ENCODE results near the gene GOLIM4. TPM values are rescaled to one million over a fixed set of nuclear protein-coding genes. Genes with fewer than 3 reads are reported as not detected.
"Not testable (repeated sequence)": the region's sequence is repeated elsewhere in the genome, so short reads cannot be mapped to it uniquely, and the experiment has no call there.

The GOLIM4 gene
- polyA plus RNA-seq, 6 donors from 2014 or later = 0.32 to 3.3 (median 1.9) TPM

- Mint-ChIP-seq H3K27me3 (no peaks in the 10 kb centered on the region), H3K9me3 (no peaks in the 10 kb centered on the region), H3K36me3 (peaks cover 0 to 8% of the 10 kb centered on the region in 2 donors), H3K4me3 (no peak overlapping the region), H3K4me1 (no peaks in the 10 kb centered on the region), H3K27ac (no peak overlapping the region)
- DNase-seq = no peak
- no peak for ATAC-seq (ENCODE audit: low read depth in 2 of 2)
Observed at GRCh38 chr3:168044049-168044448, 51.7 kb downstream of the GOLIM4 start.

GRCh38 chr3:168040607-168041208, 55.0 kb downstream of the GOLIM4 start:
- ATAC-seq (ENCODE audit: low read depth in 2 of 2) = peak in 1 of 2 donors; percentile 28
- Mint-ChIP-seq H3K4me1 (no peaks in the 10 kb centered on the region), H3K9me3 (no peaks in the 10 kb centered on the region), H3K36me3 (peaks cover 0 to 12% of the 10 kb centered on the region in 2 donors), H3K27ac (no peak overlapping the region), H3K27me3 (no peaks in the 10 kb centered on the region), H3K4me3 (no peak overlapping the region)
- no peak for DNase-seq

- Mint-ChIP-seq H3K36me3 (peaks cover 8 to 20% of the 10 kb centered on the region in 2 donors), H3K27me3 (no peaks in the 10 kb centered on the region), H3K27ac (no peak overlapping the region), H3K4me3 (no peak overlapping the region), H3K4me1 (no peaks in the 10 kb centered on the region), H3K9me3 (peaks cover 0 to 3% (median 0%) of the 10 kb centered on the region in 7 donors)
- DNase-seq (no peak), ATAC-seq (ENCODE audit: low read depth in 2 of 2) (no peak)
Observed at GRCh38 chr3:168037020-168037419, 58.7 kb downstream of the GOLIM4 start.

GRCh38 chr3:168036619-168037018, 59.1 kb downstream of the GOLIM4 start:
- Mint-ChIP-seq H3K27ac (peak overlapping the region in 1 of 6 donors; percentile 57), H3K27me3 (no peaks in the 10 kb centered on the region), H3K36me3 (peaks cover 8 to 20% of the 10 kb centered on the region in 2 donors), H3K9me3 (peaks cover 0 to 3% (median 0%) of the 10 kb centered on the region in 7 donors), H3K4me1 (no peaks in the 10 kb centered on the region), H3K4me3 (no peak overlapping the region)
- no peak for DNase-seq
- no peak for ATAC-seq (ENCODE audit: low read depth in 2 of 2)

- DNase-seq = no peak
- H3K27me3 Mint-ChIP-seq = no peaks in the 10 kb centered on the region
- ATAC-seq (ENCODE audit: low read depth in 2 of 2) = no peak
- H3K4me1 Mint-ChIP-seq = no peaks in the 10 kb centered on the region
- H3K4me3 Mint-ChIP-seq = no peak overlapping the region
- peaks cover 0 to 3% (median 0%) of the 10 kb centered on the region in 7 donors for H3K9me3 Mint-ChIP-seq
- H3K36me3 Mint-ChIP-seq = peaks cover 17 to 31% of the 10 kb centered on the region in 2 donors
- H3K27ac Mint-ChIP-seq = no peak overlapping the region
Observed at GRCh38 chr3:168034152-168034928, 61.4 kb downstream of the GOLIM4 start.

- Mint-ChIP-seq H3K27me3 (no peaks in the 10 kb centered on the region), H3K36me3 (peaks cover 25 to 32% of the 10 kb centered on the region in 2 donors), H3K27ac (no peak overlapping the region), H3K9me3 (peaks cover 0 to 3% (median 0%) of the 10 kb centered on the region in 7 donors), H3K4me3 (no peak overlapping the region), H3K4me1 (no peaks in the 10 kb centered on the region)
- DNase-seq (no peak), ATAC-seq (ENCODE audit: low read depth in 2 of 2) (no peak)
Observed at GRCh38 chr3:168030577-168030976, 65.1 kb downstream of the GOLIM4 start.

- Mint-ChIP-seq H3K4me1 (no peaks in the 10 kb centered on the region), H3K27ac (no peak overlapping the region), H3K9me3 (no peaks in the 10 kb centered on the region), H3K4me3 (no peak overlapping the region), H3K36me3 (peaks cover 30 to 31% of the 10 kb centered on the region in 2 donors), H3K27me3 (no peaks in the 10 kb centered on the region)
- DNase-seq (no peak), ATAC-seq (ENCODE audit: low read depth in 2 of 2) (no peak)
Observed at GRCh38 chr3:168029705-168030104, 66.0 kb downstream of the GOLIM4 start.

GRCh38 chr3:168028086-168028485, 67.6 kb downstream of the GOLIM4 start:
- no peaks in the 10 kb centered on the region for H3K9me3 Mint-ChIP-seq
- H3K36me3 Mint-ChIP-seq = peaks cover 33 to 39% of the 10 kb centered on the region in 2 donors
- DNase-seq (no peak), ATAC-seq (ENCODE audit: low read depth in 2 of 2) (no peak)
- H3K27me3 Mint-ChIP-seq = no peaks in the 10 kb centered on the region
- H3K4me3 Mint-ChIP-seq = no peak overlapping the region
- no peak overlapping the region for H3K27ac Mint-ChIP-seq
- H3K4me1 Mint-ChIP-seq = no peaks in the 10 kb centered on the region

GRCh38 chr3:168026764-168027163, 69.0 kb downstream of the GOLIM4 start:
- no peaks in the 10 kb centered on the region for H3K4me1 Mint-ChIP-seq
- ATAC-seq (ENCODE audit: low read depth in 2 of 2) = no peak
- H3K27me3 Mint-ChIP-seq = no peaks in the 10 kb centered on the region
- DNase-seq = no peak
- H3K27ac Mint-ChIP-seq = no peak overlapping the region
- H3K9me3 Mint-ChIP-seq = no peaks in the 10 kb centered on the region
- no peak overlapping the region for H3K4me3 Mint-ChIP-seq
- peaks cover 36 to 46% of the 10 kb centered on the region in 2 donors for H3K36me3 Mint-ChIP-seq

- Mint-ChIP-seq H3K36me3 (peaks cover 30 to 43% of the 10 kb centered on the region in 2 donors), H3K9me3 (no peaks in the 10 kb centered on the region), H3K27ac (no peak overlapping the region), H3K4me3 (no peak overlapping the region), H3K27me3 (no peaks in the 10 kb centered on the region), H3K4me1 (no peaks in the 10 kb centered on the region)
- no peak for DNase-seq
- ATAC-seq (ENCODE audit: low read depth in 2 of 2) = no peak
Observed at GRCh38 chr3:168025076-168025475, 70.6 kb downstream of the GOLIM4 start.

- DNase-seq (no peak), ATAC-seq (ENCODE audit: low read depth in 2 of 2) (no peak)
- Mint-ChIP-seq H3K9me3 (no peaks in the 10 kb centered on the region), H3K27me3 (no peaks in the 10 kb centered on the region), H3K4me1 (no peaks in the 10 kb centered on the region), H3K4me3 (no peak overlapping the region), H3K27ac (no peak overlapping the region), H3K36me3 (peaks cover 30 to 40% of the 10 kb centered on the region in 2 donors)
Observed at GRCh38 chr3:168024537-168024941, 71.2 kb downstream of the GOLIM4 start.

- no peak for ATAC-seq (ENCODE audit: low read depth in 2 of 2)
- Mint-ChIP-seq H3K9me3 (no peaks in the 10 kb centered on the region), H3K36me3 (peaks cover 30 to 36% of the 10 kb centered on the region in 2 donors), H3K4me1 (no peaks in the 10 kb centered on the region), H3K4me3 (no peak overlapping the region), H3K27me3 (no peaks in the 10 kb centered on the region), H3K27ac (no peak overlapping the region)
- no peak for DNase-seq
Observed at GRCh38 chr3:168021737-168022450, 73.8 kb downstream of the GOLIM4 start.

GRCh38 chr3:168011280-168011679, 84.4 kb downstream of the GOLIM4 start:
- not testable (repeated sequence) for H3K4me3 Mint-ChIP-seq; H3K4me1 Mint-ChIP-seq; DNase-seq; H3K27me3 Mint-ChIP-seq; H3K9me3 Mint-ChIP-seq; H3K27ac Mint-ChIP-seq; ATAC-seq (ENCODE audit: low read depth in 2 of 2)
- peaks cover 10 to 12% of the 10 kb centered on the region in 2 donors for H3K36me3 Mint-ChIP-seq

GRCh38 chr3:168006584-168006983, 89.1 kb downstream of the GOLIM4 start:
- no peak for ATAC-seq (ENCODE audit: low read depth in 2 of 2)

More at GRCh38 chr3:168006584-168006983, 89.1 kb downstream of the GOLIM4 start:
- peaks cover 10 to 12% of the 10 kb centered on the region in 2 donors for H3K36me3 Mint-ChIP-seq
- H3K4me1 Mint-ChIP-seq = no peaks in the 10 kb centered on the region
- H3K4me3 Mint-ChIP-seq = no peak overlapping the region
- DNase-seq = no peak
- H3K27me3 Mint-ChIP-seq = no peaks in the 10 kb centered on the region
- no peak overlapping the region for H3K27ac Mint-ChIP-seq
- no peaks in the 10 kb centered on the region for H3K9me3 Mint-ChIP-seq

Measured in naive B cell (primary cell).